ENCODE data around the gene C1QTNF5.

DNA sequence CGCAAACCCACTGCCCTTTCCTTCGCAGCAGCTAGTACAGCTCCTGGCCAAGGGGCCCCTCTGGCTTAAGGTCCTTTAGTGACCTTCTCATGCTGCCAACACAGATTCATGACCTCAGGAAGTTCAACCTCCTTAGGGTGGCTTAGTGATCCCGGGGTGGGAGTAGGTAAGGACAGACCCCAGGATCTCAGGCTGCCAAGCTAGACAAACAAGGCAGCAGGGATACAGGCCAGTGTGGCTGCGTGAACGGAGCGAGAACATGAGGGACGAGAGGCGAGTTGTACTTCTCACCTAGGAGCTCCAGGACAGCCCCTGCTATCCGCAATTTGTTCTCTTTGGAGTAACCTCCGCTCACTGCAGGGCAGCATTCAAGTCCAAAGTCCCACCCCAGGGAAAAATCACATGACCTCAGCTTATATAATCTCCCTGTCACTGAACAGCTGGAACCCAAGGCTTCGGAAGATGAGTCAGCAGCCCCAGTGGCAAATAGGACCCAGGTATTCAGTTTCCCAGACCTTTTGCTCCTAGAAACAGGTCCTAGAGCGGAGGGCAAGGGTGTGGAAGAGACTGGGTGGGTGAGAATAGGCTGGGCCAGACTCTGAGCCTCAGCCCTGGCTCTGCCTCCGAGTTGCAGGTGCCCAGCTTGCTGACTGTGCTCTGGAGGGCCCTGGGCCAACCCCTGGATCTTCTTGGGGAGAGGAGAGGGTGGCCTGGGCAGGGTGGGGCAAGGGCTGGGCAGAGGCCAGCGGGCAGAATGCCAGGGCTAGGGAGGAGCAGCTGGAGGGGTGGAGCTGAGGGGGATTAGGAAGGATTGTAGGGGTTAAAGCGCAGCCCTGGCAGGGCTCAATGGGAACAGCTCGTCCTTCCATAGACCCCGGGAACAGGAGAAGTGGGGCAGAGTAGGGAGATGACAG, 27.7 kb upstream of the C1QTNF5 start:
- TF ChIP-seq JUND (IDR thresholded peaks at IDR 0.05; ENCODE audit: low read length), result no peak
- no peak for TF ChIP-seq SP1 (IDR thresholded peaks at IDR 0.05; ENCODE audit: low read depth, low read length)
- TF ChIP-seq RFX5 (IDR thresholded peaks at IDR 0.05; ENCODE audit: borderline replicate concordance, low read depth, low read length), result no peak
- TF ChIP-seq NRF1 (IDR thresholded peaks at IDR 0.05; ENCODE audit: low read depth, low read length), result no peak
- TF ChIP-seq ZNF274 (IDR thresholded peaks at IDR 0.05; ENCODE audit: borderline replicate concordance, extremely low read depth, low read length), result no peak
- TF ChIP-seq FOSL1 (IDR thresholded peaks at IDR 0.05; ENCODE audit: insufficient read depth, low read depth, low read length), result no peak
- TF ChIP-seq RNF2 (IDR thresholded peaks at IDR 0.05; ENCODE audit: borderline replicate concordance, low read depth, low read length, missing control alignments, poor library complexity, severe bottlenecking), result no peak
- no peak for TF ChIP-seq POLR2A (IDR thresholded peaks at IDR 0.05; ENCODE audit: control extremely low read depth in 1 of 2, low read depth in 2 of 2, low read length in 2 of 2)
- TF ChIP-seq EP300 (IDR thresholded peaks at IDR 0.05; ENCODE audit: borderline replicate concordance in 1 of 2, low read depth in 2 of 2, low read length in 2 of 2), result no peak
- no peak for TF ChIP-seq CTCF (IDR thresholded peaks at IDR 0.05; ENCODE audit: control extremely low read depth in 1 of 3, insufficient read depth in 1 of 3, low read depth in 1 of 3, low read length in 3 of 3)
- TF ChIP-seq, protein P1, sequence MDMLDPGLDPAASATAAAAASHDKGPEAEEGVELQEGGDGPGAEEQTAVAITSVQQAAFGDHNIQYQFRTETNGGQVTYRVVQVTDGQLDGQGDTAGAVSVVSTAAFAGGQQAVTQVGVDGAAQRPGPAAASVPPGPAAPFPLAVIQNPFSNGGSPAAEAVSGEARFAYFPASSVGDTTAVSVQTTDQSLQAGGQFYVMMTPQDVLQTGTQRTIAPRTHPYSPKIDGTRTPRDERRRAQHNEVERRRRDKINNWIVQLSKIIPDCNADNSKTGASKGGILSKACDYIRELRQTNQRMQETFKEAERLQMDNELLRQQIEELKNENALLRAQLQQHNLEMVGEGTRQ (IDR thresholded peaks at IDR 0.05; ENCODE audit: low read length), result no peak
- TF ChIP-seq POLR2AphosphoS5 (IDR thresholded peaks at IDR 0.05; ENCODE audit: low read depth, low read length), result no peak
- no peak for TF ChIP-seq SUZ12 (IDR thresholded peaks at IDR 0.05; ENCODE audit: low read length)

Measured in H1 (cell line).